CD4-positive, alpha-beta T cell (primary cell): Measurements from ENCODE around the gene C6orf132. TPM values are rescaled to one million over a fixed set of nuclear protein-coding genes. Genes with fewer than 3 reads are reported as not detected.

Experiments
- ATAC-seq: fragments of 200-7000 bp; cut with Tn5 transposase; one replicate; pipeline ENCODE4 v1.10.0; 2022; ENCODE audit warnings: mild to moderate bottlenecking; ENCODE audit not compliant: poor library complexity
- CTCF ChIA-PET: fragments of 350-600 bp; sonication (Branson Sonifier 250); formaldehyde crosslinking; loops from one replicate; lab custom pipeline; 2021; ENCODE audit warnings: antibody characterized with exemption, inconsistent platforms; lab: Charles Lee
- POLR2A ChIA-PET: fragments of 350-600 bp; sonication (Branson Sonifier 250); formaldehyde crosslinking; loops from one replicate; lab custom pipeline; 2021; ENCODE audit warnings: antibody characterized with exemption, inconsistent platforms; lab: Charles Lee
- DNase-seq, 14 experiments: peaks; one replicate each; pipeline ENCODE4 v3.0.0-alpha.2; 2013 to 2020; ENCODE audit warnings: mixed read lengths in 2 of 14
- H3K27ac ChIP-seq, 2 donors: one replicate each; pipeline versions ENCODE4 v1.5.1 to v1.7.0; 2013; ENCODE audit warnings: low read length in 2 of 2, low read depth in 1 of 2, mild to moderate bottlenecking in 1 of 2
- H3K27me3 ChIP-seq, 2 experiments: 1 replicate in 1 of 2; 2 replicates in 1 of 2; pipeline versions ENCODE4 v1.6.1 to v1.7.0; 2013; ENCODE audit warnings: low read length in 2 of 2, control low read depth in 1 of 2, mild to moderate bottlenecking in 1 of 2, moderate library complexity in 1 of 2; ENCODE audit not compliant: insufficient read depth in 2 of 2, control insufficient read depth in 1 of 2
- H3K36me3 ChIP-seq: one replicate; pipeline ENCODE4 v1.6.1; 2013; ENCODE audit warnings: low read length, control low read depth; ENCODE audit not compliant: insufficient read depth
- H3K4me1 ChIP-seq: one replicate; pipeline ENCODE4 v1.6.1; 2013; ENCODE audit warnings: low read length, control low read depth; ENCODE audit not compliant: insufficient read depth
- H3K4me3 ChIP-seq: one replicate; pipeline ENCODE4 v1.5.1; 2013; ENCODE audit warnings: mild to moderate bottlenecking, low read length, moderate library complexity
- H3K9me3 ChIP-seq, 2 experiments: 1 replicate in 1 of 2; 2 replicates in 1 of 2; pipeline versions ENCODE4 v1.6.1 to v1.7.0; 2013; ENCODE audit warnings: low read length in 2 of 2, mild to moderate bottlenecking in 2 of 2, control low read depth in 1 of 2, moderate library complexity in 1 of 2; ENCODE audit not compliant: control insufficient read depth in 1 of 2, insufficient read depth in 1 of 2
- H3K27ac Mint-ChIP-seq: one replicate; pipeline ENCODE4 v1.8.0; 2020; ENCODE audit warnings: mixed read lengths
- H3K27me3 Mint-ChIP-seq: one replicate; pipeline ENCODE4 v1.8.0; 2021; ENCODE audit warnings: mixed read lengths
- H3K36me3 Mint-ChIP-seq: one replicate; pipeline ENCODE4 v1.8.0; 2021; ENCODE audit warnings: low read depth, mixed read lengths
- H3K4me1 Mint-ChIP-seq: one replicate; pipeline ENCODE4 v1.8.0; 2021; ENCODE audit warnings: low read depth, mixed read lengths
- H3K4me3 Mint-ChIP-seq: one replicate; pipeline ENCODE4 v1.8.0; 2020; ENCODE audit warnings: mild to moderate bottlenecking, mixed read lengths
- H3K9me3 Mint-ChIP-seq: one replicate; pipeline ENCODE4 v1.8.0; 2020; ENCODE audit warnings: mixed read lengths
- CTCF ChIP-seq: fragments of 200-600 bp; IDR thresholded peaks from one replicate; pipeline ENCODE4 v1.8.0; 2022; ENCODE audit warnings: antibody characterized with exemption, mild to moderate bottlenecking
- intact Hi-C, 2 experiments: fragments of 100-400 bp; cut with DNase I in 1 of 2; cut with micrococcal nuclease in 1 of 2; formaldehyde crosslinking; loops; one replicate each; pipeline versions ENCODE4 v1.15.1 to v1.9.0; 2023 to 2025; cut with DNase I, micrococcal nuclease
- total RNA-seq, 174 experiments: library from RNA in 2 of 174; stranded (reverse) in 2 of 174; gene quantifications; one replicate each; pipeline ENCODE4 v1.2.3 and lab custom pipeline; 2021 to 2026

C6orf132 gene
- total RNA-seq, 2 experiments from 2014 or later = not detected

- no peak for TF ChIP-seq CTCF
- no peak overlapping the region for H3K27ac Mint-ChIP-seq
- H3K4me3 Mint-ChIP-seq = no peak overlapping the region
- intact Hi-C loops = no loop called here
- H3K4me3 ChIP-seq = no peak overlapping the region
- no peaks in the 10 kb centered on the region for H3K36me3 ChIP-seq
- H3K9me3 ChIP-seq = no peaks in the 10 kb centered on the region
- H3K4me1 Mint-ChIP-seq = no peaks in the 10 kb centered on the region
- no peaks in the 10 kb centered on the region for H3K4me1 ChIP-seq
- H3K27me3 Mint-ChIP-seq = no peaks in the 10 kb centered on the region
- CTCF ChIA-PET = no interaction called here
- no peak for ATAC-seq
- H3K36me3 Mint-ChIP-seq = no peaks in the 10 kb centered on the region
- no peak overlapping the region for H3K27ac ChIP-seq
- H3K27me3 ChIP-seq = no peaks in the 10 kb centered on the region
- POLR2A ChIA-PET = no interaction called here
- no peak for DNase-seq
- no peaks in the 10 kb centered on the region for H3K9me3 Mint-ChIP-seq
Measured at GRCh38 chr6:42129360-42129676, 13.1 kb downstream of the C6orf132 start.

GRCh38 chr6:42128460-42129359 is 13.7 kb downstream of the C6orf132 start:
- Histone ChIP-seq H3K4me3 (no peak overlapping the region), H3K27ac (no peak overlapping the region), H3K27me3 (no peaks in the 10 kb centered on the region), H3K9me3 (no peaks in the 10 kb centered on the region), H3K4me1 (no peaks in the 10 kb centered on the region), H3K36me3 (no peaks in the 10 kb centered on the region)
- Mint-ChIP-seq H3K27ac (no peak overlapping the region), H3K27me3 (no peaks in the 10 kb centered on the region), H3K36me3 (no peaks in the 10 kb centered on the region), H3K4me1 (no peaks in the 10 kb centered on the region), H3K9me3 (no peaks in the 10 kb centered on the region), H3K4me3 (no peak overlapping the region)
- CTCF ChIA-PET = no interaction called here
- no peak for TF ChIP-seq CTCF
- intact Hi-C loops = no loop called here
- POLR2A ChIA-PET = no interaction called here
- ATAC-seq (no peak), DNase-seq (no peak)

GRCh38 chr6:42125663-42126062 is 16.8 kb downstream of the C6orf132 start:
- Histone ChIP-seq H3K4me1 (no peaks in the 10 kb centered on the region), H3K27ac (no peak overlapping the region), H3K9me3 (no peaks in the 10 kb centered on the region), H3K4me3 (no peak overlapping the region), H3K36me3 (no peaks in the 10 kb centered on the region), H3K27me3 (no peaks in the 10 kb centered on the region)
- H3K4me1 Mint-ChIP-seq = no peaks in the 10 kb centered on the region
- TF ChIP-seq CTCF = no peak
- no peak for DNase-seq
- no peaks in the 10 kb centered on the region for H3K9me3 Mint-ChIP-seq
- intact Hi-C loops = no loop called here
- H3K27me3 Mint-ChIP-seq = no peaks in the 10 kb centered on the region
- no peak overlapping the region for H3K27ac Mint-ChIP-seq
- H3K4me3 Mint-ChIP-seq = no peak overlapping the region
- POLR2A ChIA-PET = no interaction called here
- no peaks in the 10 kb centered on the region for H3K36me3 Mint-ChIP-seq
- CTCF ChIA-PET = no interaction called here
- no peak for ATAC-seq
